ENCODE data around the gene ARVCF.

Gene ARVCF

GRCh38 chr22:19998991-19999820 lies 17.4 kb downstream of the ARVCF start:
- no peak for DNase-seq (ENCODE audit: low read depth)

DNA sequence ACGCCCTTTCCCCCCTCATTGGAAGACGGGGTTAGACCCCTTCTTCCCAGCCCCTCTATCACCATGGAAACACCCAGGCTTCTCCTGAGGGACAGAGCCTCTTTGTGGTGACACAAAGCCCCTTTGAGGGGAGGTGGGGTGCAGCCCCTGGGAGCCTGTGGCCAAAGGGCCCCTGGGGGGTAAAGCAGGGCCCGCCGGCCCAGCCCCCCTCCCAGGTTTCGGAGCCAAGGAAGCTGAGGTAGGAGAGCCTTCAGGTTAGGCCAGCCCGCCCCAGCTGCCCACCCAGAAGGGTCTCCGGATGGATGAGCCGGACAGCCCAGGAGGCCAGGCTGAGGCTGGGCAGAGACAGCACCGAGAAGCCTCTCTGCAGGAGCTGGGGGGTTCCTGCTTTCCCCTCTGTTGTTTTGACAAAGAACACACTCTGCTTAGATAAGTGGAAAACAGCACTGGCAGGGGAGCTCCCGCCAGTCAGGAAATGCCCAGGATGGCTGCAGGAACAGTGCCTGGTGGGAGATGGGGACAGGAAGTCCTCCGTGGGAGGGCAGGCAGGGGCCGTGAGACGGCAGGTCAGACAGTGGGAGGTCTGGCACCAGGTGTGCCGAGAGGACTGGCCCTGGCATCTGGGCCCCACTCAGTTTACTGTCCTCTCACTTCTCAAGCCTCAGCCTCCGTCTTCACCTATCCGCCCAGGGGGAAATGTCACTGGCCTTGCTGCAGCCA lies 18.2 kb downstream of the ARVCF start:
- no peak for DNase-seq (ENCODE audit: low read depth)

GRCh38 chr22:19997561-19998231 lies 18.9 kb downstream of the ARVCF start:
- no peak for DNase-seq (ENCODE audit: low read depth)

DNA sequence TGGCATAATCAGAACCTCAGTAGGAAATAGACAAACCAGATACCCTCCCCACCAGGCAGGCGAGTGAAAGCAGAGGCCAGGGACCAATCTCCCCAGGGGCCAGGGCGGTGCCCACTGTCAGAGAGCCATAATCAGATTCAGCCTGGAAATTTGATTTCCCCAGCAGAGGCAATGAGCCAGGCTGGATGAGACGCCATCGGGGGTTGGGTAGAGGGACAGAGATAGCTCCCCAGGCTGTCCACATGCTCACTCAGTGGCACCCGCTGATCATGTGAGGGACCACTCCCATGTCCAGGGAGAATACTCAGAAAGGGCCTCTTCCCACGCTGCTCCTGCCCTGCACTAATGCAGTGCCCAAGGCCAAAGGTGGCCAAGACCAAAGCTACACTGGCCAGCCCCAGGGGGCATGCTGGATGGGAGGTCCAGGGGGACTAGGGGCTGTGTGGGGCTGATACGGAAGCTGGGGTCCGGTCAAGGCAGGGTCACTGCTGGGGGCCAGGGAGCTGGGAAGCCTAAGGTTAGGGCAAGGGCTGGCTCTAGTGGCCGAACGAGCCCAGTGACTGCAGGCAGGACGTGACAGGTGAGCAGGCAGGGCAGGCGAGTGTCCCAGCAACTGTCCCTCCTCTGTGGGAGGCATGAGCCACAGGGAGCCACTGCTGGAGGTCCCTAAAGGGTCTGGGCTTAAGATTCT lies 19.8 kb downstream of the ARVCF start:
- no peak for DNase-seq (ENCODE audit: low read depth)

- DNase-seq (ENCODE audit: low read depth) = no peak
These were observed 20.8 kb downstream of the ARVCF start for GRCh38 chr22:19995611-19996339.

- DNase-seq (ENCODE audit: low read depth) = no peak
These were observed 21.6 kb downstream of the ARVCF start for GRCh38 chr22:19994851-19995610.

DNA sequence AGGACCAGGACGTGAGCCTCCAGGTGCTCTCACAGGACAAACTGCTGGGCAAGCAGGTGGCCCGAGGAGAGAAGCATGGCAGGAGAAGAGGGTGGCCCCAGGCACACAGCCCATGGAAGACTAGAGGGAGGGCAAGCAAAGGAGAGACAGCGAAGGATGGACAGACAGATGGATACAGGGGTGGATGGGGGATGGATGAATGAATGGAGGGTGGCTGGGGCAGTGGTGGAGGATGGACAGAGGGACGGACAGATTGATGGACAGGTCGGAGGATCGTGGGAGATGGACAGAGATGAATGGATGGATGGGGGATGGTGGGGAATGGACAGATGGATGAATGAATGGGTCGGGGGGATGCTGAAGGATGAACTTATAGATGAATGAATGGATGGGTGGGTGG lies 22.7 kb downstream of the ARVCF start:
- DNase-seq (ENCODE audit: low read depth) = no peak

DNA sequence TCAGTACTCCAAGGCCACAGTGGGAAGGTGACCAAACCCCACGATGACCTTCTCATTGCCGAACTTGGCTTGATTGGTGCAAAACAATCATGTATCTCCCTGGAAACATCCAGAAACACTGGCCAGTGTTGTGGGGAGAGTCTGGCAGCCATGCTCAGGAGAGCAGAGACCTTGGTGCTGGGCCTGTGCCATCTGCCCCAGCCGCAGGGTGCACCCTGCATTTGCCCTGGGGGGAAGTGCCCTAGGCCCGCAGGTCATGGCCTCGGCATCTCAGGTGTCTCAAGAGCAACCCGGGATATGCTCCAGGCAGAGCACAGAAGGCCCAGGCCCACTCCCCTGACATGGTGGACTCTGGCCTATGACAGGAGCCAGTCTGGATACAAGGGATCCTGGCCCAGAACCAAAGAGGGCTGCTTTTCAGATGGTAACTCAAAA lies 23.7 kb downstream of the ARVCF start:
- DNase-seq (ENCODE audit: low read depth) = no peak

GRCh38 chr22:19992481-19992911 lies 24.1 kb downstream of the ARVCF start:
- no peak for DNase-seq (ENCODE audit: low read depth)

GRCh38 chr22:19991645-19992451 lies 24.8 kb downstream of the ARVCF start:
- no peak for DNase-seq (ENCODE audit: low read depth)

DNA sequence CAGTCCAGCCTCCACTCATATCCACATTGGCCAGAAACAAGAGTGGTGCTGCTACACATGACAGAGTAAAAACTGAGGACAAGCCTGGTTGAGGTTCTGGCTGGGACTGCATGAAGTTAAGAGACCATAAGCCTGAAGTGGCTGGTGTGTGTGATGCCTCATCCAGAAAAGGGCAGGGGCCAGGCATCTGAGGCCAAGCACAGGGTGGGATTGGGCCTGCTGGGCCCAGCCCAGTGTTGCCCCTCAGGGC lies 25.3 kb downstream of the ARVCF start:
- no peak for DNase-seq (ENCODE audit: low read depth)

GRCh38 chr22:19990609-19991394 lies 25.8 kb downstream of the ARVCF start:
- no peak for DNase-seq (ENCODE audit: low read depth)

GRCh38 chr22:19990188-19990587 lies 26.4 kb downstream of the ARVCF start:
- no peak for DNase-seq (ENCODE audit: low read depth)

GRCh38 chr22:19989725-19990067 lies 26.9 kb downstream of the ARVCF start:
- DNase-seq (ENCODE audit: low read depth) = no peak

- no peak for DNase-seq (ENCODE audit: low read depth)
These were observed 27.5 kb downstream of the ARVCF start for GRCh38 chr22:19988965-19989724.

- no peak for DNase-seq (ENCODE audit: low read depth)
These were observed 28.3 kb downstream of the ARVCF start for GRCh38 chr22:19988331-19988808.

GRCh38 chr22:19987394-19988306 lies 29.0 kb downstream of the ARVCF start:
- no peak for DNase-seq (ENCODE audit: low read depth)

Measured in HS-27A (cell line).